Spinal cord (tissue), 10 donors: ENCODE results near the gene VWA3B. TPM values are rescaled to one million over a fixed set of nuclear protein-coding genes. Genes with fewer than 3 reads are reported as not detected.
"Not testable (repeated sequence)": the region's sequence is repeated elsewhere in the genome, so short reads cannot be mapped to it uniquely, and the experiment has no call there.

Source experiments
- DNase-seq, 6 donors: peaks; one replicate each; pipeline versions ENCODE4 v3.0.0 to v3.0.0-alpha.2; 2013 to 2015; ENCODE audit warnings: low spot score in 6 of 6, low read depth in 4 of 6
- H3K27ac ChIP-seq: one replicate; pipeline ENCODE4 v1.5.1; 2013; ENCODE audit warnings: low read depth, low read length, control low read depth
- H3K27me3 ChIP-seq: one replicate; pipeline ENCODE4 v1.6.1; 2013; ENCODE audit warnings: low read length; ENCODE audit not compliant: control insufficient read depth, insufficient read depth
- H3K36me3 ChIP-seq: one replicate; pipeline ENCODE4 v1.6.1; 2013; ENCODE audit warnings: low read length; ENCODE audit not compliant: control insufficient read depth, insufficient read depth
- H3K4me1 ChIP-seq: one replicate; pipeline ENCODE4 v1.6.1; 2013; ENCODE audit warnings: low read length; ENCODE audit not compliant: control insufficient read depth, insufficient read depth
- H3K4me3 ChIP-seq: one replicate; pipeline ENCODE4 v1.5.1; 2013; ENCODE audit warnings: low read depth, low read length, control low read depth
- H3K9me3 ChIP-seq: one replicate; pipeline ENCODE4 v1.6.1; 2013; ENCODE audit warnings: low read length; ENCODE audit not compliant: control insufficient read depth, insufficient read depth
- WGBS: methylation state at CpG from one replicate; pipeline ENCODE4 v1.1.5; 2013; ENCODE audit warnings: missing lambda C conversion rate; ENCODE audit not compliant: insufficient coverage; 5-methylcytosine and 5-hydroxymethylcytosine counted together
- polyA plus RNA-seq, 2 donors: library from polyadenylated mRNA; unstranded; fragments of 120-200 nt; gene quantifications; one replicate each; pipeline ENCODE4 v1.2.1, GENCODE V29; 2013; ENCODE audit not compliant: insufficient read length in 2 of 2
- total RNA-seq, 2 donors: library from RNA; depleted of rRNA in 1 of 2; stranded (reverse); fragments of 120-200 nt in 1 of 2; fragments of >200 nt in 1 of 2; gene quantifications; one replicate each; pipeline versions ENCODE4 v1.2.3 to v1.2.4, GENCODE V29; 2013 to 2014
- donor health status: healthy.

The VWA3B gene
- total and polyA plus RNA-seq, 4 donors: 1.5 to 5.9 (median 3.3) TPM

DNA sequence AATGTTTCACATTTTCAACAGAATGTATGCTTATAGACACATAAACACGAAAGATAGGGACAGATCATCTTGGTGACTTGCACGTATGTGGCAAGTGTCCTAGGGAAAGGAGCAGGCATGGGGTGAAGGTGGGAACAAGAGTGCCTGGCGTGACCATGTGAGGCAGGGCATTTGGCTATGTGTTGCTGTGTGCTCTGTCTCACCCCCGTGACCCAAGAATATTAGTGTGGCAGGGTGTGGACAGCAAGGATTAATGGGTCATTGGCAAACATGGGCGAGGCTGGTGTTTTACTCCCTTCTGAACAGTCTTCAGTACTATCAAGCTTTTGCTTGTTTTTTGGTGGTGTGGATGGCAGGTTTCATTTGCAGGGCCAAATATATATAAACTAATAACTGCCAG lies 1.3 kb upstream of the VWA3B start:
- DNase-seq: no peak
- H3K9me3 ChIP-seq: no peaks in the 10 kb centered on the region
- no peak overlapping the region for H3K27ac ChIP-seq
- H3K27me3 ChIP-seq: peaks cover 15% of the 10 kb centered on the region
- WGBS: 85% methylated on average over 4 of the region's 5 CpGs
- H3K4me3 ChIP-seq: no peak overlapping the region
- H3K36me3 ChIP-seq: no peaks in the 10 kb centered on the region
- H3K4me1 ChIP-seq: peaks cover 13% of the 10 kb centered on the region

DNA sequence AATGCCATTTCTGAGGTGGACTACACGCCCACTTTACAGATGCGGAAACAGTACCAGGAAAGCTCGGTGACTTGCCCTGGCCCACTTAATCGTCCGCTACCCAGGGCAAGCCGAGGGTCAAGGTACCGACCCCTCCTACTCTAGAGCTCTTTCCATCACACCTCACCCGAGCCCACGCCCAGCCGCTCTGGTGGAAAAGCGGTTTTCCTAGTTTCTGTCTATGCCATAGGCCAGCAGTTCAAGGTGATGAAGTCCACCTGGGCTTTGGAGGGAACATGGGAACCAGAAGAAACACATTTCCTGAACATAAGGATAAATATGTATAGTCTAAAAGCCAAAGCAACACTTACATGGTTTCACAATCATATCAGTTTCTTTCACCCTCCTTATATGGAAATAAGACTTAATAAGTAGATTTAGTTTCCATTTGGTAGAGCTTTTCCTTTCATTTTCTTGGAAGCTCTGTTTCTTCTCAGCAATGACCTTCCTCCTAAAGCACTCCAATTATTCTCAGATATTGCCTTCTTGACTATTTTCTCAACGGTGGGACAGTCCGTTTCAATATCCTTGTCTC lies 567 bp downstream of the VWA3B start:
- H3K27me3 ChIP-seq: peaks cover 15% of the 10 kb centered on the region
- H3K36me3 ChIP-seq: no peaks in the 10 kb centered on the region
- H3K9me3 ChIP-seq: no peaks in the 10 kb centered on the region
- peaks cover 13% of the 10 kb centered on the region for H3K4me1 ChIP-seq
- no peak overlapping the region for H3K27ac ChIP-seq
- 31% methylated on average over 7 of the region's 13 CpGs for WGBS
- H3K4me3 ChIP-seq: peak overlapping the region; percentile 57
- DNase-seq: no peak

DNA sequence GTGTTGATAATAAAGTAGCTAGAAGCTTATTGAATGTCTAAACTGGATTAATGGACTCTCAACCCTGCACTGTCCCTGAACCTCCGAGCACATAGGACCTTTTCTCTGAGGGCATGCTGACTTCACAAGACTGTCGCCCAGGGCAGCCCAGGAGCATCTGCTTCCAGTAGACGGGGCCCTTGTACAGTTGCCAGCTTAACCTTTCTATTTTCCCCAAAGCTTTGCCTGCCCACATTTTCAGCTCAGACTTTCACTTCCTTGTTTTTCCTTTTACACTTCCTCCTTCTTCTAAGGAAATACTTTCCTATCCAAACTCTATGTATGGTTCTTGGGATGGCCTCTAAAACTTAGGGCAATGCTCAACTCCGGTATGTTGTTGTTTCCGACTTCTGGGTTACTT lies 1.3 kb downstream of the VWA3B start:
- WGBS: 72% methylated on average over 3 of the region's 5 CpGs
- H3K4me3 ChIP-seq: no peak overlapping the region
- H3K27me3 ChIP-seq: peaks cover 15% of the 10 kb centered on the region
- no peak overlapping the region for H3K27ac ChIP-seq
- DNase-seq: peak in 1 of 6 donors; percentile 21
- no peaks in the 10 kb centered on the region for H3K9me3 ChIP-seq
- H3K36me3 ChIP-seq: no peaks in the 10 kb centered on the region
- H3K4me1 ChIP-seq: peaks cover 13% of the 10 kb centered on the region

DNA sequence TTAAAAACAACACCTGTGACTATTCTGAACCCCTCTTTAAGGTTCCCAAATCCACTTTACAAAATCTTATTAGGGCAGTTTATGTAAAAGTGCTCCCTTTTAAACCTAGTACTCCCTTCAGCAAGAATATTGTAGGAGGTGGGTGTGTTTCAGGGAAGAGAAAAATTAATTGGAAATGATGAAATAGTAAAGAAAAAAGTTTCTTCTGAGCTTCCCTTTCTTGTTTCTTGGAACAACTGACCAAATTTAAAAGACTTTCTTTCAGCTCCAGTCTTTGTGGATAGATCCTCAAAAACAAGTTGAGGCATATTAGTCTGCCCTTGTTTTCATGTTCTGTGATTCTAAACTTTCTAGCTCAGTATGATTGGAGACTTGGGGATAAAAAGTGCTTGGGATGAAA lies 3.0 kb downstream of the VWA3B start:
- Histone ChIP-seq H3K4me3 (no peak overlapping the region), H3K27ac (no peak overlapping the region), H3K4me1 (peaks cover 13% of the 10 kb centered on the region), H3K9me3 (no peaks in the 10 kb centered on the region), H3K36me3 (no peaks in the 10 kb centered on the region), H3K27me3 (peaks cover 15% of the 10 kb centered on the region)
- no peak for DNase-seq

DNA sequence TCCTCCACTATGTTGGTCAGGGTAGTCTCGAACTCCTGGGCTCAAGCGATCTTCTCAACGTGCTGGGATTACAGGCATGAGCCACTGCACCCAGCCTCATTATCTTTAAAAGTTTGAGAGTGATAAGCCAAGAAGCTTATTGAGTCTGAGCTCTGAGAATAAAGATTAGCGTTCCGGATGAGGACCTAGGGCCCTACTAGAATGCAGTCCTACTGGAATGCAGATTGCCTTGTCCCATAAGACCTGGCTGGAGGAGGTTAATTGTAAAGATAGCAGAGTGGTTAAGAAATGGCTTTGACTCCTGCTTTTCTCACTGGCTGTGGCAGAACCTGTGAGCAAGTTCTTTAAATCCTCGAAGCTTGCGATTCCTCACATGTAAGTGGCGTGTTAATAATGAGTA lies 4.0 kb downstream of the VWA3B start:
- H3K36me3 ChIP-seq: no peaks in the 10 kb centered on the region
- no peak overlapping the region for H3K4me3 ChIP-seq
- peaks cover 13% of the 10 kb centered on the region for H3K4me1 ChIP-seq
- no peak overlapping the region for H3K27ac ChIP-seq
- 89% methylated on average over 2 of the region's 8 CpGs for WGBS
- DNase-seq: no peak
- peaks cover 10% of the 10 kb centered on the region for H3K27me3 ChIP-seq
- no peaks in the 10 kb centered on the region for H3K9me3 ChIP-seq

DNA sequence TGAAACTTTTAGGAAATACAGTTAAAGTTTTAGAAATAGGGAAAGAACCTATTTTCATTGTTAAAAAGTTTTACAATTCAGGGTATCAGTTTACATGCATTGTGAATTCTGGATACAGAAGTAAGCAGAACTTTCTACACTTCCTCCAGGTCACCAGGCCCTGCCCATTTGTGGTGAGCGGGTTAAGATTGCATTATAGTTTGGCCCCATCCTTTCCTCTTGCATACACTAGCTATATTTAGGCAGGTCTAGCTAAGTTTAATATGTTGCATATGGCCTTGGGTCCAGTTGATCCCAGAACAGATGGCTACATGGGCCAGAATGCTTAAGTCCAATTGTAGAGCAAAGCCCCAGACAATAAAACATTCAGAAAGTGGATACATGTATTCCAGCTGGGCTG lies 4.8 kb downstream of the VWA3B start:
- no peak overlapping the region for H3K4me3 ChIP-seq
- no CpG with 5 or more reads among the region's 1 CpG for WGBS
- H3K27ac ChIP-seq: no peak overlapping the region
- H3K9me3 ChIP-seq: no peaks in the 10 kb centered on the region
- no peaks in the 10 kb centered on the region for H3K36me3 ChIP-seq
- DNase-seq: no peak
- H3K4me1 ChIP-seq: peaks cover 8% of the 10 kb centered on the region
- H3K27me3 ChIP-seq: peaks cover 8% of the 10 kb centered on the region

DNA sequence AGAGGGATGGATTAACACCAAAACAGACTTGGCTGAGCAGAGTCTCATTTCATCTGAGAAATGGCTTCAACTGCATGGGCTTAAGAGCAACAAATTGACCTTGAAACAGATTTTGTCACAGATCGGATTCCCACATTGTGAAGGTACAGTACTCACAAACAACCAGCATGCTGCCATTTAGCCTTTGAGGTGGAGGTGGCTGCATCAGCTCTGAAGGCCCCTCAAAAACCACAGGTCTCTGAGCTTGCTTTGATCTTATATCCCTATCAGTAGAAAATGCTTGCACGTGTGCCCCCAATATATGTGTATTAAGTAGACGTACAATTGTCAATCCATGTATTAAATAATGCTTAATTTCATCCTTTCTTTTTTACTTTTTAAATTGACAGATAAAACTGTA lies 6.2 kb downstream of the VWA3B start:
- Histone ChIP-seq H3K27me3 (no peaks in the 10 kb centered on the region), H3K4me1 (no peaks in the 10 kb centered on the region), H3K4me3 (no peak overlapping the region), H3K27ac (no peak overlapping the region), H3K9me3 (no peaks in the 10 kb centered on the region), H3K36me3 (no peaks in the 10 kb centered on the region)
- DNase-seq: no peak
- WGBS: no CpG with 5 or more reads among the region's 3 CpGs

DNA sequence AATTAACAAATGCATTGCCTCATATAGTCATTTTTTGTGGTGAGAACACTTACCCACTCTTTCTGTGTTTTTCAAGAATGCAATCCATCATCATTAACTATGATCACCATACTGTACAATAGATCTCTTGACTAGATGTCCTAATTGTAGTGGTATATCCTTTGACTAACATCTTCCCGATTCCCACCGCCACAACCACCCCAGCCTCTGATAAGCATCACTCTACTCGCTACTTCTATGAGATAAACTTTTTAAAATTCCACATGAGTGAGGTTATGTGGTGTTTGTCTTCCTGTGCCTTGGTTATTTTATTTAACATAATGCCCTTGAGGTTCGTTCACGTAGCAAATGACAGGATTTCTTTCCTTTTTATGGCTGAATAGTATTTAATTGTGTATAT lies 6.6 kb downstream of the VWA3B start:
- Histone ChIP-seq H3K27me3 (no peaks in the 10 kb centered on the region), H3K9me3 (no peaks in the 10 kb centered on the region), H3K4me3 (no peak overlapping the region), H3K27ac (no peak overlapping the region), H3K36me3 (no peaks in the 10 kb centered on the region), H3K4me1 (no peaks in the 10 kb centered on the region)
- no peak for DNase-seq
- no CpG with 5 or more reads among the region's 5 CpGs for WGBS

DNA sequence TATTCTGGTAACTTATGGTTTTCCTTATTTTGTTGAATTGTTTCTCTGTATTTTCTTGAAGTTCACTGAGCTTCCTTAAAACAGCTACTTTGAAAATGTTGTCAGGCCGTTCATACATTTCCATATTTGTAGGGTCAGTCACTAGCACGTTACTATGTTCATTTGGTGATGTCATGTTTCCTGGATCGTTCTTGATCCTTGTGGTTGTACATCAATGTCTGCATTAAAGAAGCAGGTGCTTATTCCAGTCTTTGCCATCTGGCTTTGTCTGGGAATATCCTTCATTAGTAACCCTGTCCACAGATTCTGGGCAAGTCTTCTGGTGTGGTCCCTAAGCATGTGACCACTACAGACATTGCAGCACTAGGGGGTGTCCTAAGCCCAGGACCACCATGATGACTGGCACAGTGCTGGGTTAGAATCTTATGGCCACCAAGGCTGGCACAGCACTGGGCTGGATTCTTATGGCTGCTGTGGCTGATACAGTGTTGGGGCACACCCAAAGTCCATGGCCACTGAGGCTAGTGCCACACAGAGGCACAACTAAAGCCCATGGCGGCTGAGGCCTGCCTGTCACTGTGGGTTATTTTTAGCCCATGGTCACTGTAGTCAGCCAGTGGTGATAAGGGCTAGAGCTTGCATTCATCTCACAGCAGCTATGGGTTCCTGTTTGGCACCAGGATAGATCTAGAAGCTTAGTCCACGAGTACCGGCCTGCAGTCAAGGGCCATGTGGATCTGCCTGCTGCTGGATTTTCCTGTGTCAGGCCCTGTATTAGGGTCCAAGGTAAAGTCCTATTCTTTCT lies 13.2 kb downstream of the VWA3B start:
- Histone ChIP-seq H3K4me1 (no peaks in the 10 kb centered on the region), H3K36me3 (no peaks in the 10 kb centered on the region), H3K4me3 (no peak overlapping the region), H3K27ac (no peak overlapping the region), H3K9me3 (peaks cover 9% of the 10 kb centered on the region), H3K27me3 (no peaks in the 10 kb centered on the region)
- DNase-seq: no peak
- 86% methylated on average over 3 of the region's 6 CpGs for WGBS

DNA sequence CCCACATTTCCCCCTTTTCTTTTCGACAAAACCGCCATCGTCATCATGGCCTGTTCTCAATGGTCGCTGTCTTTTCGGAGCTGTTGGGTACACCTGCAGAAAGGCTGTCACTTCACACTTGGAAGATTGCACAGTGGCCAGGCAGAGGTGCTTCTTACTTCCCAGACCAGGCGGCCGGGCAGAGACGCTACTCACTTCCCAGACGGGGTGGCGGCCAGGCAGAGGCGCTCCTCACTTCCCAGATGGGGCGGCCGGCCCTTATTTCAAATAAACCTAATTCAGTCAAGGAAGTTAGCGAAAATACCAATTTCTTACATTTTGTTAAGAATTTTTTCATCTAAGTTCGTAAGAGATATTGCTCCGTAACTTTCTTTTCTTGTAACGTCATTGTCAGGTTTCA lies 15.3 kb downstream of the VWA3B start:
- not testable (repeated sequence) for DNase-seq, H3K9me3 ChIP-seq, H3K27ac ChIP-seq, H3K27me3 ChIP-seq, H3K4me1 ChIP-seq, H3K36me3 ChIP-seq, H3K4me3 ChIP-seq
- WGBS: 100% methylated on average over 12 of the region's 17 CpGs
